ENCODE measurements around the gene TCF12.

The TCF12 gene

GRCh38 chr15:57328897-57329296, 410.5 kb downstream of the TCF12 start:
- DNase-seq (ENCODE audit: low read depth): no peak
- no peak for TF ChIP-seq CTCF (IDR thresholded peaks at IDR 0.05; ENCODE audit: control insufficient read depth, extremely low read depth, insufficient read depth)
- no peak overlapping the region for H3K4me3 ChIP-seq (ENCODE audit: low read depth, low read length)

GRCh38 chr15:57329582-57330367, 411.3 kb downstream of the TCF12 start:
- no peak for DNase-seq (ENCODE audit: low read depth)
- no peak overlapping the region for H3K4me3 ChIP-seq (ENCODE audit: low read depth, low read length)
- TF ChIP-seq CTCF (IDR thresholded peaks at IDR 0.05; ENCODE audit: control insufficient read depth, extremely low read depth, insufficient read depth): no peak

- DNase-seq (ENCODE audit: low read depth): peak; percentile 30
- H3K4me3 ChIP-seq (ENCODE audit: low read depth, low read length): no peak overlapping the region
- no peak for TF ChIP-seq CTCF (IDR thresholded peaks at IDR 0.05; ENCODE audit: control insufficient read depth, extremely low read depth, insufficient read depth)
Observed at GRCh38 chr15:57330619-57331340, 412.3 kb downstream of the TCF12 start.

- no peak overlapping the region for H3K4me3 ChIP-seq (ENCODE audit: low read depth, low read length)
- DNase-seq (ENCODE audit: low read depth): no peak
- TF ChIP-seq CTCF (IDR thresholded peaks at IDR 0.05; ENCODE audit: control insufficient read depth, extremely low read depth, insufficient read depth): no peak
Observed at GRCh38 chr15:57332326-57332725, 413.9 kb downstream of the TCF12 start.

GRCh38 chr15:57333487-57333886, 415.0 kb downstream of the TCF12 start:
- no peak for DNase-seq (ENCODE audit: low read depth)
- no peak for TF ChIP-seq CTCF (IDR thresholded peaks at IDR 0.05; ENCODE audit: control insufficient read depth, extremely low read depth, insufficient read depth)
- no peak overlapping the region for H3K4me3 ChIP-seq (ENCODE audit: low read depth, low read length)

- H3K4me3 ChIP-seq (ENCODE audit: low read depth, low read length): no peak overlapping the region
- TF ChIP-seq CTCF (IDR thresholded peaks at IDR 0.05; ENCODE audit: control insufficient read depth, extremely low read depth, insufficient read depth): no peak
- DNase-seq (ENCODE audit: low read depth): no peak
Observed at GRCh38 chr15:57334257-57334656, 415.8 kb downstream of the TCF12 start.
